Measurements from ENCODE around the gene CHST9. TPM values are rescaled to one million over a fixed set of nuclear protein-coding genes. Genes with fewer than 3 reads are reported as not detected.
"Not testable (repeated sequence)": the region's sequence is repeated elsewhere in the genome, so short reads cannot be mapped to it uniquely, and the experiment has no call there.

CHST9 gene
- total RNA-seq, 1 experiment from 2014 or later = 3.5 TPM

GRCh38 chr18:27163197-27163716 lies 21.9 kb downstream of the CHST9 start:
- H4K5ac ChIP-seq (ENCODE audit: insufficient read length, low read depth, low read length); H3K9me3 ChIP-seq (ENCODE audit: control insufficient read depth, low read depth, low read length); H3K23ac ChIP-seq (ENCODE audit: insufficient read length, low read depth, low read length); H2AFZ ChIP-seq (ENCODE audit: low read length); H2BK20ac ChIP-seq (ENCODE audit: low read depth, low read length, poor library complexity, severe bottlenecking); H3K4me2 ChIP-seq (ENCODE audit: insufficient read depth, insufficient read length, low read length); H3T11ph ChIP-seq (ENCODE audit: low read length); H3K79me1 ChIP-seq (ENCODE audit: insufficient read depth, low read depth, low read length, poor library complexity, severe bottlenecking); H3K4ac ChIP-seq (ENCODE audit: low read depth, low read length); H3K27ac ChIP-seq (ENCODE audit: insufficient read length, low read depth, low read length); H3K27me3 ChIP-seq (ENCODE audit: insufficient read depth, low read length); H2BK15ac ChIP-seq (ENCODE audit: low read depth, low read length); H3K79me2 ChIP-seq (ENCODE audit: insufficient read depth, low read length); H4K20me1 ChIP-seq (ENCODE audit: control insufficient read depth, insufficient read depth, insufficient read length); H3K27ac Mint-ChIP-seq; H3K56ac ChIP-seq (ENCODE audit: insufficient read length, low read depth, low read length); H4K8ac ChIP-seq (replicated peaks; ENCODE audit: insufficient read length, low read depth, low read length); H3K4me1 ChIP-seq (ENCODE audit: insufficient read depth, low read length); H4K91ac ChIP-seq (ENCODE audit: insufficient read length, low read depth, low read length); H3K9ac ChIP-seq (ENCODE audit: extremely low read depth, insufficient read length, low read length); H2AK5ac ChIP-seq (ENCODE audit: insufficient read length, low read length); H3K4me3 Mint-ChIP-seq; H2BK120ac ChIP-seq (ENCODE audit: low read depth, low read length, poor library complexity, severe bottlenecking); H2BK12ac ChIP-seq (ENCODE audit: insufficient read length, low read depth, low read length); H3K4me1 Mint-ChIP-seq; H3K18ac ChIP-seq (ENCODE audit: insufficient read length, low read depth, low read length); H3K27me3 Mint-ChIP-seq (ENCODE audit: low read depth); H3K23me2 ChIP-seq (ENCODE audit: insufficient read length, low read depth, low read length, poor library complexity, severe bottlenecking); H3K14ac ChIP-seq (ENCODE audit: insufficient read depth, low read length); H2BK5ac ChIP-seq (ENCODE audit: insufficient read length, low read length): not testable (repeated sequence)
- DNase-seq = peak; percentile 27
- Mint-ChIP-seq H3K9me3 (peaks cover 15 to 21% of the 10 kb centered on the region in 2 experiments), H3K36me3 (ENCODE audit: insufficient read depth in 1 of 3, low read depth in 3 of 3) (peaks cover 7 to 33% (median 14%) of the 10 kb centered on the region in 3 experiments)
- WGBS (ENCODE audit: extremely low coverage, insufficient read length, low lambda C conversion rate) = no CpG with 5 or more reads among the region's 12 CpGs
- TF ChIP-seq CTCF (conservative IDR thresholded peaks at IDR 0.05) = peak; percentile 49; the same call in 2 of the 3 replicates

- H3K9me3 ChIP-seq (ENCODE audit: control insufficient read depth, low read depth, low read length); H3K4me3 Mint-ChIP-seq: not testable (repeated sequence)
- no CpG with 5 or more reads among the region's 5 CpGs for WGBS (ENCODE audit: extremely low coverage, insufficient read length, low lambda C conversion rate)
Measured at GRCh38 chr18:27149240-27149639, 35.9 kb downstream of the CHST9 start.

More at GRCh38 chr18:27149240-27149639, 35.9 kb downstream of the CHST9 start:
- not testable (repeated sequence) for H3K27me3 ChIP-seq (ENCODE audit: insufficient read depth, low read length); H3K4me2 ChIP-seq (ENCODE audit: insufficient read depth, insufficient read length, low read length); H3K27ac ChIP-seq (ENCODE audit: insufficient read length, low read depth, low read length); H4K5ac ChIP-seq (ENCODE audit: insufficient read length, low read depth, low read length); H3K23ac ChIP-seq (ENCODE audit: insufficient read length, low read depth, low read length); H2AK5ac ChIP-seq (ENCODE audit: insufficient read length, low read length); H3K23me2 ChIP-seq (ENCODE audit: insufficient read length, low read depth, low read length, poor library complexity, severe bottlenecking); H3K18ac ChIP-seq (ENCODE audit: insufficient read length, low read depth, low read length); H3K79me1 ChIP-seq (ENCODE audit: insufficient read depth, low read depth, low read length, poor library complexity, severe bottlenecking); H3K14ac ChIP-seq (ENCODE audit: insufficient read depth, low read length); H2BK12ac ChIP-seq (ENCODE audit: insufficient read length, low read depth, low read length); H3K27ac Mint-ChIP-seq; DNase-seq; H3K9ac ChIP-seq (ENCODE audit: extremely low read depth, insufficient read length, low read length); H3K27me3 Mint-ChIP-seq (ENCODE audit: low read depth); H2BK15ac ChIP-seq (ENCODE audit: low read depth, low read length); H4K20me1 ChIP-seq (ENCODE audit: control insufficient read depth, insufficient read depth, insufficient read length); H2BK5ac ChIP-seq (ENCODE audit: insufficient read length, low read length); H3K4me1 Mint-ChIP-seq; H3K56ac ChIP-seq (ENCODE audit: insufficient read length, low read depth, low read length); H4K8ac ChIP-seq (replicated peaks; ENCODE audit: insufficient read length, low read depth, low read length); H3T11ph ChIP-seq (ENCODE audit: low read length); H3K4me1 ChIP-seq (ENCODE audit: insufficient read depth, low read length); H2AFZ ChIP-seq (ENCODE audit: low read length); H3K4ac ChIP-seq (ENCODE audit: low read depth, low read length); H4K91ac ChIP-seq (ENCODE audit: insufficient read length, low read depth, low read length); H2BK20ac ChIP-seq (ENCODE audit: low read depth, low read length, poor library complexity, severe bottlenecking); H3K79me2 ChIP-seq (ENCODE audit: insufficient read depth, low read length); H2BK120ac ChIP-seq (ENCODE audit: low read depth, low read length, poor library complexity, severe bottlenecking)
- peaks cover 12 to 23% (median 13%) of the 10 kb centered on the region in 3 experiments for H3K36me3 Mint-ChIP-seq (ENCODE audit: insufficient read depth in 1 of 3, low read depth in 3 of 3)
- H3K9me3 Mint-ChIP-seq = peaks cover 19 to 21% of the 10 kb centered on the region in 2 experiments

Data from H9 (cell line).